Right cardiac atrium (tissue), 5 donors: ENCODE data around the gene CHST15. TPM values are rescaled to one million over a fixed set of nuclear protein-coding genes. Genes with fewer than 3 reads are reported as not detected.
"Not testable (repeated sequence)": the region's sequence is repeated elsewhere in the genome, so short reads cannot be mapped to it uniquely, and the experiment has no call there.

Source experiments
- ATAC-seq, 2 donors: fragments of 200-7000 bp; cut with Tn5 transposase; one replicate each; pipeline versions ENCODE4 v1.8.0 to v1.9.1; 2020; ENCODE audit warnings: moderate library complexity in 2 of 2, mild to moderate bottlenecking in 1 of 2
- DNase-seq, 3 donors: peaks; one replicate each; pipeline ENCODE4 v3.0.0-alpha.2; 2020
- H3K27ac ChIP-seq: one replicate; pipeline ENCODE4 v1.5.1; 2013; ENCODE audit warnings: mild to moderate bottlenecking, low read length, control low read depth, moderate library complexity
- H3K27me3 ChIP-seq: one replicate; pipeline ENCODE4 v1.6.1; 2013; ENCODE audit not compliant: control insufficient read depth, insufficient read depth
- H3K4me1 ChIP-seq: one replicate; pipeline ENCODE4 v1.6.1; 2013; ENCODE audit warnings: low read length; ENCODE audit not compliant: control insufficient read depth, insufficient read depth
- H3K4me3 ChIP-seq: one replicate; pipeline ENCODE4 v1.5.1; 2013; ENCODE audit warnings: low read length, control low read depth
- H3K9me3 ChIP-seq: one replicate; pipeline ENCODE4 v1.6.1; 2013; ENCODE audit warnings: low read length; ENCODE audit not compliant: control insufficient read depth
- WGBS: extraction: QIAGEN DNeasy Blood & Tissue Kit; methylation state at CpG from one replicate; pipeline ENCODE4 v1.1.7; 2013; 5-methylcytosine and 5-hydroxymethylcytosine counted together
- intact Hi-C, 4 donors: fragments of 100-400 bp; cut with DNase I; formaldehyde crosslinking; loops; one replicate each; pipeline versions ENCODE4 v1.11.0 to v1.14.0; 2022 to 2023
- polyA plus RNA-seq: library from polyadenylated mRNA; stranded (reverse); fragments of 200-250 nt; gene quantifications from one replicate; pipeline ENCODE4 v1.2.3, GENCODE V29; 2013
- total RNA-seq, 4 donors: library from RNA; stranded (reverse); fragmentation: NEBNext Ultra II Directional; extraction: Animal tissue kit (Norgen Biotek cat#: 25700); gene quantifications; one replicate each; pipeline ENCODE4 v1.2.1, GENCODE V29; 2021
- donor health status: healthy with polysubstance abuse.
- donor health status: DM: no; HTN: yes; CAD: no.
- donor health status: DM: no; HTN: no; CAD: no.
- donor health status: DM: no; HTN: yes; CAD: no; lungs with severe emphysema.
- donor health status: DM: yes; HTN: yes; CAD: no.

Gene CHST15
- total and polyA plus RNA-seq, 5 donors: 2.2 to 11.9 (median 8.2) TPM

- peak; percentile 64 to 81 for ATAC-seq
- intact Hi-C loops: no loop called here
- H3K27me3 ChIP-seq: no peaks in the 10 kb centered on the region
These were observed 53.9 kb downstream of the CHST15 start for GRCh38 chr10:124039483-124040013.

GRCh38 chr10:124037784-124038183 is 55.6 kb downstream of the CHST15 start:
- DNase-seq (no peak), ATAC-seq (no peak)
- intact Hi-C loops: no loop called here
- no peak overlapping the region for H3K27ac ChIP-seq
- WGBS: 64% methylated on average over 8 of the region's 8 CpGs
- no peak overlapping the region for H3K4me3 ChIP-seq
- H3K27me3 ChIP-seq: no peaks in the 10 kb centered on the region
- H3K4me1 ChIP-seq: peaks cover 7% of the 10 kb centered on the region
- no peaks in the 10 kb centered on the region for H3K9me3 ChIP-seq

More at GRCh38 chr10:124039483-124040013, 53.9 kb downstream of the CHST15 start:
- H3K4me1 ChIP-seq: peaks cover 2% of the 10 kb centered on the region
- 52% methylated on average over 11 of the region's 11 CpGs for WGBS
- no peak overlapping the region for H3K4me3 ChIP-seq
- no peak for DNase-seq
- no peak overlapping the region for H3K27ac ChIP-seq
- no peaks in the 10 kb centered on the region for H3K9me3 ChIP-seq

GRCh38 chr10:124037286-124037685 is 56.1 kb downstream of the CHST15 start:
- no peaks in the 10 kb centered on the region for H3K27me3 ChIP-seq
- WGBS: 95% methylated on average over 5 of the region's 5 CpGs
- no peak overlapping the region for H3K4me3 ChIP-seq
- ATAC-seq (no peak), DNase-seq (no peak)
- no peak overlapping the region for H3K27ac ChIP-seq
- H3K9me3 ChIP-seq: no peaks in the 10 kb centered on the region
- intact Hi-C loops: no loop called here
- H3K4me1 ChIP-seq: peaks cover 7% of the 10 kb centered on the region

- H3K27me3 ChIP-seq: no peaks in the 10 kb centered on the region
- H3K4me1 ChIP-seq: peaks cover 7% of the 10 kb centered on the region
- DNase-seq: no peak
- intact Hi-C loops: no loop called here
- no peak overlapping the region for H3K4me3 ChIP-seq
- ATAC-seq: no peak
- WGBS: 94% methylated on average over 8 of the region's 8 CpGs
- H3K27ac ChIP-seq: no peak overlapping the region
- H3K9me3 ChIP-seq: no peaks in the 10 kb centered on the region
These were observed 56.7 kb downstream of the CHST15 start for GRCh38 chr10:124036746-124037145.

- DNase-seq (peak; percentile 31 to 72 (median 63)), ATAC-seq (peak in 1 of 2 donors; percentile 27)
- 59% methylated on average over 21 of the region's 21 CpGs for WGBS
- Histone ChIP-seq H3K27ac (no peak overlapping the region), H3K27me3 (no peaks in the 10 kb centered on the region), H3K4me1 (peaks cover 7% of the 10 kb centered on the region), H3K9me3 (no peaks in the 10 kb centered on the region), H3K4me3 (no peak overlapping the region)
- intact Hi-C loops: no loop called here
These were observed 57.4 kb downstream of the CHST15 start for GRCh38 chr10:124035928-124036558.

GRCh38 chr10:124035306-124035927 is 58.0 kb downstream of the CHST15 start:
- Histone ChIP-seq H3K27ac (no peak overlapping the region), H3K27me3 (no peaks in the 10 kb centered on the region), H3K4me3 (no peak overlapping the region), H3K4me1 (peaks cover 7% of the 10 kb centered on the region), H3K9me3 (no peaks in the 10 kb centered on the region)
- no peak for ATAC-seq
- 90% methylated on average over 6 of the region's 6 CpGs for WGBS
- intact Hi-C loops: no loop called here
- no peak for DNase-seq

GRCh38 chr10:124034576-124035305 is 58.7 kb downstream of the CHST15 start:
- DNase-seq, H3K4me1 ChIP-seq, ATAC-seq, H3K9me3 ChIP-seq, intact Hi-C loops, H3K27me3 ChIP-seq, H3K27ac ChIP-seq, H3K4me3 ChIP-seq: not testable (repeated sequence)
- 78% methylated on average over 25 of the region's 25 CpGs for WGBS

GRCh38 chr10:124033887-124034218 is 59.5 kb downstream of the CHST15 start:
- peaks cover 5% of the 10 kb centered on the region for H3K4me1 ChIP-seq
- peak; percentile 57 to 68 for ATAC-seq

GRCh38 chr10:124032971-124033886 is 60.2 kb downstream of the CHST15 start:
- H3K27me3 ChIP-seq: no peaks in the 10 kb centered on the region
- no peaks in the 10 kb centered on the region for H3K9me3 ChIP-seq
- 48% methylated on average over 15 of the region's 15 CpGs for WGBS
- DNase-seq (no peak), ATAC-seq (peak; percentile 7 to 44)
- no peak overlapping the region for H3K27ac ChIP-seq
- intact Hi-C loops: no loop called here
- no peak overlapping the region for H3K4me3 ChIP-seq
- peaks cover 5% of the 10 kb centered on the region for H3K4me1 ChIP-seq

More at GRCh38 chr10:124033887-124034218, 59.5 kb downstream of the CHST15 start:
- 51% methylated on average over 8 of the region's 8 CpGs for WGBS
- Histone ChIP-seq H3K4me3 (no peak overlapping the region), H3K9me3 (no peaks in the 10 kb centered on the region), H3K27ac (no peak overlapping the region), H3K27me3 (no peaks in the 10 kb centered on the region)
- peak; percentile 59 to 80 (median 77) for DNase-seq
- intact Hi-C loops: no loop called here

GRCh38 chr10:124032087-124032935 is 61.1 kb downstream of the CHST15 start:
- 77% methylated on average over 8 of the region's 8 CpGs for WGBS
- intact Hi-C loops: no loop called here
- H3K4me3 ChIP-seq: no peak overlapping the region
- no peaks in the 10 kb centered on the region for H3K9me3 ChIP-seq
- H3K4me1 ChIP-seq: peaks cover 5% of the 10 kb centered on the region
- ATAC-seq (no peak), DNase-seq (no peak)
- no peak overlapping the region for H3K27ac ChIP-seq
- H3K27me3 ChIP-seq: no peaks in the 10 kb centered on the region
